A549 (cell line): Measurements from ENCODE around the gene FAM241B. TPM values are rescaled to one million over a fixed set of nuclear protein-coding genes. Genes with fewer than 3 reads are reported as not detected.

Experiments used
- ATAC-seq, 2 experiments: fragments of 200-7000 bp in 1 of 2; fragments of >200 bp in 1 of 2; cut with Nextera tagmentation in 1 of 2; cut with Tn5 transposase in 1 of 2; 3 replicates each; pipeline versions ENCODE4 v1.8.0 to v1.9.1; 2018 to 2020; ENCODE audit warnings: mild to moderate bottlenecking in 1 of 2, moderate library complexity in 1 of 2
- CTCF ChIA-PET: fragments of 300-600 bp; sonication (Branson Sonifier 250); formaldehyde crosslinking; extraction: SDS; loops from one replicate; lab custom pipeline; 2021; ENCODE audit warnings: antibody characterized with exemption, inconsistent platforms; lab: Yijun Ruan, JAX
- POLR2A ChIA-PET: fragments of 350-600 bp; formaldehyde crosslinking; extraction: SDS; loops from one replicate; lab custom pipeline; 2021; ENCODE audit warnings: antibody characterized with exemption, inconsistent platforms; lab: Yijun Ruan, JAX
- DNase-seq, 2 experiments: peaks; one replicate each; pipeline versions ENCODE4 v3.0.0 to v3.0.0-alpha.2; 2011 to 2016; ENCODE audit warnings: low read depth in 1 of 2, low spot score in 1 of 2
- FAIRE-seq: peaks from 2 replicates; lab custom pipeline; 2011; peaks lifted over from hg19 to GRCh38; lab: Jason Lieb, UNC
- H3K27ac ChIP-seq, 2 experiments: fragments of >200 bp; sonication (Bioruptor Twin); formaldehyde crosslinking; 3 replicates each; pipeline ENCODE4 v1.5.1; 2016 to 2017
- H3K4me1 ChIP-seq: fragments of >200 bp; sonication (Bioruptor Twin); formaldehyde crosslinking; 3 replicates; pipeline ENCODE4 v1.6.1; 2016
- H3K4me2 ChIP-seq: fragments of >200 bp; sonication (Bioruptor Twin); formaldehyde crosslinking; 3 replicates; pipeline ENCODE4 v1.6.1; 2016
- H3K4me3 ChIP-seq: fragments of >200 bp; sonication (Bioruptor Twin); formaldehyde crosslinking; 3 replicates; pipeline ENCODE4 v1.5.1; 2016
- H3K9me3 ChIP-seq: fragments of >200 bp; sonication (Bioruptor Twin); formaldehyde crosslinking; 3 replicates; pipeline ENCODE4 v1.6.1; 2016
- CHD4 ChIP-seq: fragments of 200-600 bp; sonication (generic); IDR thresholded peaks from 2 replicates; pipeline ENCODE4 v1.6.1; 2016; ENCODE audit warnings: antibody characterized with exemption, mild to moderate bottlenecking, borderline replicate concordance
- CTCF ChIP-seq: fragments of >200 bp; sonication (Bioruptor Twin); formaldehyde crosslinking; IDR thresholded peaks from 3 replicates; pipeline ENCODE4 v1.5.1; 2016
- EHF ChIP-seq: fragments of 250-450 bp; sonication (Bioruptor Pico); IDR thresholded peaks from 2 replicates; pipeline ENCODE4 v1.5.0; 2020; ENCODE audit warnings: mild to moderate bottlenecking
- EHMT2 ChIP-seq: fragments of 200-600 bp; sonication (generic); IDR thresholded peaks from 2 replicates; pipeline ENCODE4 v1.6.1; 2016; ENCODE audit warnings: antibody characterized with exemption, low read depth, mild to moderate bottlenecking, moderate library complexity
- ELK1 ChIP-seq: fragments of 150-350 bp; IDR thresholded peaks from 2 replicates; pipeline ENCODE4 v1.6.1; 2014; ENCODE audit warnings: low read depth, mild to moderate bottlenecking, low read length
- EP300 ChIP-seq, 2 experiments: fragments of >200 bp; sonication (Bioruptor Twin); formaldehyde crosslinking; IDR thresholded peaks; 2 replicates in 1 of 2; 3 replicates in 1 of 2; pipeline ENCODE4 v1.6.1; 2016 to 2017
- ESRRA ChIP-seq: fragments of 150-350 bp; IDR thresholded peaks from 2 replicates; pipeline ENCODE4 v1.6.1; 2014; ENCODE audit warnings: mild to moderate bottlenecking, low read length, borderline replicate concordance
- FOSB ChIP-seq: fragments of 250-450 bp; sonication (Bioruptor Pico); IDR thresholded peaks from 2 replicates; pipeline ENCODE4 v1.5.0; 2020; ENCODE audit warnings: mild to moderate bottlenecking, moderate library complexity
- HEYL ChIP-seq: fragments of 250-450 bp; sonication (Bioruptor Pico); IDR thresholded peaks from 2 replicates; pipeline ENCODE4 v1.8.0; 2021; ENCODE audit warnings: mild to moderate bottlenecking, moderate library complexity
- HOXB13 ChIP-seq: fragments of 250-450 bp; sonication (Bioruptor Pico); IDR thresholded peaks from 2 replicates; pipeline ENCODE4 v1.5.0; 2020; ENCODE audit warnings: low read depth, mild to moderate bottlenecking, moderate library complexity
- JUN ChIP-seq, 2 experiments: fragments of >200 bp; sonication (Bioruptor Twin); formaldehyde crosslinking; IDR thresholded peaks; 2 replicates in 1 of 2; 3 replicates in 1 of 2; pipeline ENCODE4 v1.6.1; 2016 to 2017
- JUNB ChIP-seq: fragments of >200 bp; sonication (Bioruptor Twin); formaldehyde crosslinking; IDR thresholded peaks from 2 replicates; pipeline ENCODE4 v1.6.1; 2016
- KDM1A ChIP-seq: fragments of 200-600 bp; sonication (generic); IDR thresholded peaks from 2 replicates; pipeline ENCODE4 v1.6.1; 2016; ENCODE audit warnings: low read depth, mild to moderate bottlenecking
- MYC ChIP-seq: IDR thresholded peaks from 2 replicates; pipeline ENCODE4 v1.6.1; 2012; ENCODE audit warnings: mild to moderate bottlenecking, inconsistent platforms, low read length, improper control_type of control experiment, borderline replicate concordance
- NFE2L2 ChIP-seq: fragments of 150-350 bp; conservative IDR thresholded peaks from 2 replicates; pipeline ENCODE4 v1.6.1; 2014; ENCODE audit warnings: low read length
- NPAS2 ChIP-seq: fragments of 250-450 bp; sonication (Bioruptor Pico); IDR thresholded peaks from 2 replicates; pipeline ENCODE4 v1.8.0; 2022; ENCODE audit warnings: mild to moderate bottlenecking, moderate library complexity, borderline replicate concordance
- NR3C1 ChIP-seq: fragments of >200 bp; sonication (Bioruptor Twin); formaldehyde crosslinking; IDR thresholded peaks from 3 replicates; pipeline ENCODE4 v1.6.1; 2017
- PBX3 ChIP-seq: IDR thresholded peaks from 2 replicates; pipeline ENCODE4 v1.6.1; 2012
- PHF8 ChIP-seq: fragments of 200-600 bp; sonication (generic); IDR thresholded peaks from 2 replicates; pipeline ENCODE4 v1.6.1; 2016; ENCODE audit warnings: low read depth, mild to moderate bottlenecking, antibody characterized with exemption, moderate library complexity, borderline replicate concordance
- POLR2A ChIP-seq: IDR thresholded peaks from 2 replicates; pipeline ENCODE4 v1.6.1; 2012; ENCODE audit warnings: mild to moderate bottlenecking, low read length
- RAD21 ChIP-seq, 2 experiments: fragments of >200 bp in 1 of 2; sonication (Bioruptor Twin) in 1 of 2; formaldehyde crosslinking in 1 of 2; IDR thresholded peaks in 1 of 2; conservative IDR thresholded peaks in 1 of 2; 2 replicates in 1 of 2; 3 replicates in 1 of 2; pipeline ENCODE4 v1.6.1; 2012 to 2018; ENCODE audit warnings: inconsistent platforms in 1 of 2
- RARB ChIP-seq: fragments of 250-450 bp; sonication (Bioruptor Pico); IDR thresholded peaks from 2 replicates; pipeline ENCODE4 v1.8.0; 2021; ENCODE audit warnings: mild to moderate bottlenecking, moderate library complexity
- RCOR1 ChIP-seq: fragments of 150-350 bp; IDR thresholded peaks from 2 replicates; pipeline ENCODE4 v1.6.1; 2014; ENCODE audit warnings: antibody characterized with exemption, low read length, low read depth
- RFX5 ChIP-seq: fragments of 450-650 bp; IDR thresholded peaks from 2 replicates; pipeline ENCODE4 v1.7.1; 2014; ENCODE audit warnings: antibody characterized with exemption, mild to moderate bottlenecking, moderate library complexity
- SREBF2 ChIP-seq: fragments of 450-650 bp; IDR thresholded peaks from 2 replicates; pipeline ENCODE4 v1.6.1; 2014; ENCODE audit warnings: mild to moderate bottlenecking, moderate library complexity
- TFCP2L1 ChIP-seq: fragments of 250-450 bp; sonication (Bioruptor Pico); IDR thresholded peaks from 2 replicates; pipeline ENCODE4 v1.5.0; 2021; ENCODE audit warnings: mild to moderate bottlenecking
- TP53 ChIP-seq: fragments of 250-450 bp; sonication (Bioruptor Pico); IDR thresholded peaks from 2 replicates; pipeline ENCODE4 v1.5.0; 2021; ENCODE audit warnings: mild to moderate bottlenecking, moderate library complexity
- ZC3H11A ChIP-seq: fragments of 450-650 bp; IDR thresholded peaks from 2 replicates; pipeline ENCODE4 v1.6.1; 2014; ENCODE audit warnings: antibody characterized with exemption, mild to moderate bottlenecking
- ZSCAN20 ChIP-seq: fragments of 250-450 bp; sonication (Bioruptor Pico); IDR thresholded peaks from 2 replicates; pipeline ENCODE4 v1.8.0; 2022; ENCODE audit warnings: mild to moderate bottlenecking, moderate library complexity
- WGBS: methylation state at CpG from one replicate; pipeline ENCODE4 v1.1.6; 2017; ENCODE audit errors: missing lambda C conversion rate; 5-methylcytosine and 5-hydroxymethylcytosine counted together
- polyA plus RNA-seq, 4 experiments: library from polyadenylated mRNA; depleted of rRNA in 3 of 4; stranded (reverse); fragments of >200 nt; fragmentation: RNase III in 1 of 4; extraction: RNeasy Plus Mini Kit Qiagen cat#74134 plus additional on column Dnase treatment in 1 of 4; gene quantifications; 2 replicates in 3 of 4; 3 replicates in 1 of 4; pipeline ENCODE4 v1.2.3, GENCODE V29; 2011 to 2017

Gene FAM241B
- polyA plus RNA-seq, 2 of the 4 experiments (the other 2 are of a cell fraction), result 22.8 to 23.8 TPM

GRCh38 chr10:69680610-69681009 lies 50.6 kb downstream of the FAM241B start:
- WGBS, result 17% methylated on average over 4 of the region's 4 CpGs
- Histone ChIP-seq H3K27ac (no peak overlapping the region), H3K4me1 (no peaks in the 10 kb centered on the region), H3K4me3 (no peak overlapping the region), H3K9me3 (no peaks in the 10 kb centered on the region), H3K4me2 (no peak overlapping the region)
- DNase-seq (no peak), ATAC-seq (no peak), FAIRE-seq (no peak)
- TF ChIP-seq SREBF2 (no peak), MYC (no peak), RAD21 (conservative IDR thresholded peaks at IDR 0.05 in 1 of 2, IDR thresholded peaks at IDR 0.05 in 1 of 2) (no peak), JUN (IDR thresholded peaks at IDR 0.05) (no peak), TFCP2L1 (CRISPR knock-in tag) (no peak), HOXB13 (CRISPR knock-in tag) (no peak), ESRRA (no peak), NR3C1 (no peak), POLR2A (no peak), KDM1A (no peak), TP53 (CRISPR knock-in tag) (no peak), EHF (CRISPR knock-in tag) (no peak), PHF8 (no peak), JUNB (no peak), CHD4 (no peak), ELK1 (no peak), NPAS2 (CRISPR knock-in tag) (no peak), RARB (no peak)
- POLR2A ChIA-PET, result no interaction called here
- CTCF ChIA-PET, result interaction anchor here (1.0 to 4.3 kb wide), 9 partner anchors 11 to 278 kb away, joined by 3 to 17 read pairs (median 5); no protein-coding TSS in a partner anchor

GRCh38 chr10:69681436-69681835 lies 51.4 kb downstream of the FAM241B start:
- ChIA-PET CTCF (interaction anchor here (0.6 to 4.3 kb wide), 10 partner anchors 8 to 233 kb away, joined by 3 to 17 read pairs (median 3); no protein-coding TSS in a partner anchor), POLR2A (interaction anchor here (0.7 kb wide), 1 partner anchor 8 kb away, joined by 10 read pairs; no protein-coding TSS in a partner anchor)
- DNase-seq (no peak), ATAC-seq (no peak), FAIRE-seq (no peak)
- H3K4me3 ChIP-seq, result no peak overlapping the region
- H3K27ac ChIP-seq, result no peak overlapping the region
- TF ChIP-seq HEYL (CRISPR knock-in tag) (no peak), RCOR1 (no peak), RARB (no peak), ZSCAN20 (no peak), ZC3H11A (no peak), PBX3 (no peak), KDM1A (no peak), EHF (CRISPR knock-in tag) (no peak), JUNB (no peak), EHMT2 (no peak), RFX5 (no peak), FOSB (CRISPR knock-in tag) (no peak), CTCF (no peak), ELK1 (no peak), EP300 (IDR thresholded peaks at IDR 0.05) (no peak), NFE2L2 (no peak)
- H3K9me3 ChIP-seq, result no peaks in the 10 kb centered on the region
- no peaks in the 10 kb centered on the region for H3K4me1 ChIP-seq
- 6% methylated on average over 3 of the region's 6 CpGs for WGBS
- H3K4me2 ChIP-seq, result no peak overlapping the region
